Heart left ventricle (tissue), 16 donors: ENCODE measurements around the gene POU6F2. TPM values are rescaled to one million over a fixed set of nuclear protein-coding genes. Genes with fewer than 3 reads are reported as not detected.

ENCODE experiments used
- ATAC-seq, 4 donors: fragments of 200-7000 bp; cut with Tn5 transposase; one replicate each; pipeline ENCODE4 v1.9.1; 2020 to 2022; ENCODE audit warnings: moderate library complexity in 4 of 4, mild to moderate bottlenecking in 3 of 4, moderate number of reproducible peaks in 1 of 4
- DNase-seq, 5 donors: peaks; one replicate each; pipeline ENCODE4 v3.0.0-alpha.2; 2020
- H3K27ac ChIP-seq, 12 donors: fragments of 200-600 bp; sonication (generic) in 4 of 12; one replicate each; pipeline versions ENCODE4 v1.5.0 to v1.8.0; 2016 to 2022; ENCODE audit warnings: mild to moderate bottlenecking in 2 of 12
- H3K27me3 ChIP-seq, 9 donors: fragments of 200-600 bp; sonication (generic) in 2 of 9; one replicate each; pipeline versions ENCODE4 v1.5.1 to v1.8.0; 2016 to 2022; ENCODE audit warnings: mild to moderate bottlenecking in 3 of 9
- H3K36me3 ChIP-seq, 9 donors: fragments of 200-600 bp; sonication (generic) in 2 of 9; one replicate each; pipeline versions ENCODE4 v1.5.0 to v1.8.0; 2018 to 2022; ENCODE audit warnings: mild to moderate bottlenecking in 2 of 9
- H3K4me1 ChIP-seq, 12 donors: fragments of 200-600 bp; sonication (generic) in 4 of 12; one replicate each; pipeline versions ENCODE4 v1.5.0 to v1.8.0; 2016 to 2022; ENCODE audit warnings: mild to moderate bottlenecking in 3 of 12
- H3K4me3 ChIP-seq, 12 donors: fragments of 200-600 bp; sonication (generic) in 4 of 12; one replicate each; pipeline versions ENCODE4 v1.5.0 to v1.8.0; 2017 to 2022; ENCODE audit warnings: mild to moderate bottlenecking in 9 of 12, moderate library complexity in 4 of 12
- H3K9me3 ChIP-seq, 12 donors: fragments of 200-600 bp; sonication (generic) in 4 of 12; one replicate each; pipeline versions ENCODE4 v1.5.0 to v1.8.0; 2016 to 2022; ENCODE audit warnings: mild to moderate bottlenecking in 1 of 12
- POLR2A ChIP-seq, 2 donors: fragments of 450-650 bp; IDR thresholded peaks; one replicate each; pipeline ENCODE4 v1.6.1; 2017; ENCODE audit warnings: antibody characterized with exemption in 2 of 2, mild to moderate bottlenecking in 2 of 2, moderate library complexity in 2 of 2
- WGBS, 4 donors: extraction: QIAGEN DNeasy Blood & Tissue Kit in 2 of 4; methylation state at CpG; one replicate each; pipeline versions ENCODE4 v1.1.5 to v1.1.7; 2013 to 2018; 5-methylcytosine and 5-hydroxymethylcytosine counted together
- intact Hi-C, 10 donors: fragments of 100-400 bp; cut with DNase I; formaldehyde crosslinking; loops; one replicate each; pipeline versions ENCODE4 v1.11.1 to v1.14.2; 2022
- polyA plus RNA-seq, 2 donors: library from polyadenylated mRNA; stranded (reverse); fragments of 200-250 nt; gene quantifications; one replicate each; pipeline ENCODE4 v1.2.3, GENCODE V29; 2013
- total RNA-seq, 9 donors: library from RNA; depleted of rRNA in 2 of 9; stranded (reverse); fragments of >200 nt in 2 of 9; fragmentation: NEBNext Ultra II Directional in 3 of 9; extraction: Animal tissue kit (Norgen Biotek cat#: 25700) in 3 of 9; gene quantifications; one replicate each; pipeline versions ENCODE4 v1.1.0 to v1.2.4, GENCODE V29; 2016 to 2023
- TF ChIP-seq, protein P1 (sequence below), 12 donors: fragments of 200-600 bp; sonication (generic) in 4 of 12; IDR thresholded peaks; one replicate each; pipeline versions ENCODE4 v1.5.0 to v1.8.0; 2018 to 2022; ENCODE audit warnings: antibody characterized with exemption in 12 of 12, mild to moderate bottlenecking in 5 of 12
- donor health status: ischemic (EF 13 %, LVEDD 7.1; RV severe dilation, severe dysfunction).
- donor health status: healthy with polysubstance abuse.
- donor health status: DM: no; HTN: yes; CAD: no.
- donor health status: DM: no; HTN: no; CAD: no.
- donor health status: ischemic (EF 25% LVEDD 6.9; RV normal size, moderate dysfunction).
- donor health status: ischemic (EF 25% LVEDD 5.7; RV mildly dilated, moderate dysfunction).
- donor health status: healthy.
- donor health status: DM: yes; HTN: yes; CAD: no.
- donor health status: ischemic (EF 35%, LVEDD 5.7; RV mildly dilated, moderate dysfunction).
- donor health status: nonischemic (EF 11% LVEDD 7.7; RV severe dilation, severe dysfunction).
- donor health status: DM: yes; HTN: yes; CAD: no.
- donor health status: PGD.
- donor health status: ischemic (EF 29% LVEDD 5.4; RV normal size, mild dysfunction).
- donor health status: nonischemic (EF 23%, LVEDD 6.1; RV moderate dilation, normal function).

The POU6F2 gene
- total and polyA plus RNA-seq, 11 donors: 0.03 to 1.2 (median 0.38) TPM; not detected in 2

DNA sequence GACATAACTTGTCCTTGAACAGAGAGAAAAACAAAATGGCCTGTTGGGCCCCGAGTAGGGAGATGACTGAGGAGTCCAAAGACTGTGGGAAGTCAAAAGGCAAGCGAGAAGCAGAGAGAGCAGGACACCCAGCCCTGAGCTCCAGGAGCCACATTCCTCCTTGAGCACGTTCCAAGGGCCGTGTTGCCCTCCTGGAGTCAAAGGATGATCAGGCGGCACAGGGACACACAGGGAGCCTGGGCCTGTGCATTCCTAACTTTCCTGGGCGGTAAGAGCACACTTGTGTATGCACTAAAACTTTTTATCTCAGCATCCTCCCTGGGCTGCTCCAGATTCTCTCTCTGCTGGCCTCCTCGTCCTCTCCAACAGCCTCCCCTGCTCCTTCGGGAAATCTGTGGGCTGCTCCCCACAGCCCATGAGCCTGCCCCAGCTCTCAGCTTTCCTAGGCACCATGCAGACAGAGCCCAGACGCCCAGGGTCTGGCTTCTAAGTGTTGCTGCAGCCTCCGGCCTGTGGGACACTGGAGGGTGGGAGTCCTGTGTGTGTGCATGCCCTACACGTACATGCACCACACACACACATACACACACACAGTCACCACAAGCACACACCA is 281.8 kb downstream of the POU6F2 start:
- intact Hi-C loops: no loop called here
- no peak overlapping the region for H3K4me3 ChIP-seq
- H3K36me3 ChIP-seq: no peaks in the 10 kb centered on the region
- H3K27ac ChIP-seq: no peak overlapping the region
- no peaks in the 10 kb centered on the region for H3K9me3 ChIP-seq
- H3K27me3 ChIP-seq: no peaks in the 10 kb centered on the region
- TF ChIP-seq, protein P1, sequence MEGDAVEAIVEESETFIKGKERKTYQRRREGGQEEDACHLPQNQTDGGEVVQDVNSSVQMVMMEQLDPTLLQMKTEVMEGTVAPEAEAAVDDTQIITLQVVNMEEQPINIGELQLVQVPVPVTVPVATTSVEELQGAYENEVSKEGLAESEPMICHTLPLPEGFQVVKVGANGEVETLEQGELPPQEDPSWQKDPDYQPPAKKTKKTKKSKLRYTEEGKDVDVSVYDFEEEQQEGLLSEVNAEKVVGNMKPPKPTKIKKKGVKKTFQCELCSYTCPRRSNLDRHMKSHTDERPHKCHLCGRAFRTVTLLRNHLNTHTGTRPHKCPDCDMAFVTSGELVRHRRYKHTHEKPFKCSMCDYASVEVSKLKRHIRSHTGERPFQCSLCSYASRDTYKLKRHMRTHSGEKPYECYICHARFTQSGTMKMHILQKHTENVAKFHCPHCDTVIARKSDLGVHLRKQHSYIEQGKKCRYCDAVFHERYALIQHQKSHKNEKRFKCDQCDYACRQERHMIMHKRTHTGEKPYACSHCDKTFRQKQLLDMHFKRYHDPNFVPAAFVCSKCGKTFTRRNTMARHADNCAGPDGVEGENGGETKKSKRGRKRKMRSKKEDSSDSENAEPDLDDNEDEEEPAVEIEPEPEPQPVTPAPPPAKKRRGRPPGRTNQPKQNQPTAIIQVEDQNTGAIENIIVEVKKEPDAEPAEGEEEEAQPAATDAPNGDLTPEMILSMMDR (IDR thresholded peaks at IDR 0.05): no peak
- TF ChIP-seq POLR2A (IDR thresholded peaks at IDR 0.05): no peak
- DNase-seq: no peak
- 66 to 76% (median 71%) methylated on average over 10 to 11 of the region's 11 CpGs for WGBS, 4 donors
- peak in 1 of 4 donors; percentile 24 for ATAC-seq
- H3K4me1 ChIP-seq: no peaks in the 10 kb centered on the region

DNA sequence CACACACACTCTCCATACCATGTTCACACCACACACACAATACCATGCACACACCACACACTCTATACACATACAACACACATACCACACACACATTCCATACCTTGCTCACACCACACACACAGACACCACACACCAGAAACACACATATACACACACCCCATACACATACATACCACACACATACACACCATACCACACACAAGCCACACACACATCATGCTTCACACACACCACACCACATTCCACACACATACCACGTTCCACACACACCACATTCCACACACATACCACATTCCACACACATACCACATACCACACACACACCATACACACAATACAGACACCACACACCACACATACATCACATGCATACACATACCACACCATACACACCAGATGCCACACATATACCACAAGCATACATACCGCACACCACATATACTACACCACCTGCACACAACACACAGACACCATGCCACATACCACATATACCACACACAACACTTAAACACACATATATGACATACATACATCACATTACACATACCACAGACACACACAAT is 282.7 kb downstream of the POU6F2 start:
- H3K27ac ChIP-seq: no peak overlapping the region
- DNase-seq (no peak), ATAC-seq (peak in 1 of 4 donors; percentile 27)
- no peaks in the 10 kb centered on the region for H3K36me3 ChIP-seq
- intact Hi-C loops: no loop called here
- H3K27me3 ChIP-seq: no peaks in the 10 kb centered on the region
- no peaks in the 10 kb centered on the region for H3K4me1 ChIP-seq
- H3K9me3 ChIP-seq: no peaks in the 10 kb centered on the region
- H3K4me3 ChIP-seq: no peak overlapping the region
- WGBS, 4 donors: 79 to 89% (median 84%) methylated on average over 2 of the region's 2 CpGs
- no peak for TF ChIP-seq POLR2A (IDR thresholded peaks at IDR 0.05)
- TF ChIP-seq, protein P1 (IDR thresholded peaks at IDR 0.05): no peak

DNA sequence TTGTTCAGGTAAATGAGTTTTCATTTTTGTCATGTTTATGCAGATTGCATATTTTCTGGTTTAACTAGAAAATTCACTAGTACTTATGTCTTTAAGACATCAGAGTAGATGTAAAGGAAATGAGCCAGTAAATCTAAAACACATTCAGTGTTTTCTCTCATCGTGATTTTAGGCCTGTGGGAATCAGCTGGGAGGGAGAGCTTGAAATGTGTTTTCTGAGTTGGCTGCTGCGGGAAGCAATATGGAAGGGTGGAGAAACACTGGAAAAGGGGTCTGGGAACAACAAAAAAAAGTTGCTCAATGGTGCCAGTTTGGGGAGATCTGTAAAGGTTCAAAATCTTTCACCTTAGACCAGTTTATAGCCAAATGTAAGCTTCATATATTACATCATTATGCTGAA is 284.1 kb downstream of the POU6F2 start:
- H3K27me3 ChIP-seq: no peaks in the 10 kb centered on the region
- no peak overlapping the region for H3K27ac ChIP-seq
- WGBS, 4 donors: 70 to 76% (median 72%) methylated on average over 2 of the region's 2 CpGs
- DNase-seq: no peak
- H3K4me3 ChIP-seq: no peak overlapping the region
- no peak for TF ChIP-seq POLR2A (IDR thresholded peaks at IDR 0.05)
- TF ChIP-seq, protein P1 (IDR thresholded peaks at IDR 0.05): no peak
- intact Hi-C loops: no loop called here
- no peaks in the 10 kb centered on the region for H3K9me3 ChIP-seq
- no peaks in the 10 kb centered on the region for H3K36me3 ChIP-seq
- ATAC-seq: no peak
- no peaks in the 10 kb centered on the region for H3K4me1 ChIP-seq

DNA sequence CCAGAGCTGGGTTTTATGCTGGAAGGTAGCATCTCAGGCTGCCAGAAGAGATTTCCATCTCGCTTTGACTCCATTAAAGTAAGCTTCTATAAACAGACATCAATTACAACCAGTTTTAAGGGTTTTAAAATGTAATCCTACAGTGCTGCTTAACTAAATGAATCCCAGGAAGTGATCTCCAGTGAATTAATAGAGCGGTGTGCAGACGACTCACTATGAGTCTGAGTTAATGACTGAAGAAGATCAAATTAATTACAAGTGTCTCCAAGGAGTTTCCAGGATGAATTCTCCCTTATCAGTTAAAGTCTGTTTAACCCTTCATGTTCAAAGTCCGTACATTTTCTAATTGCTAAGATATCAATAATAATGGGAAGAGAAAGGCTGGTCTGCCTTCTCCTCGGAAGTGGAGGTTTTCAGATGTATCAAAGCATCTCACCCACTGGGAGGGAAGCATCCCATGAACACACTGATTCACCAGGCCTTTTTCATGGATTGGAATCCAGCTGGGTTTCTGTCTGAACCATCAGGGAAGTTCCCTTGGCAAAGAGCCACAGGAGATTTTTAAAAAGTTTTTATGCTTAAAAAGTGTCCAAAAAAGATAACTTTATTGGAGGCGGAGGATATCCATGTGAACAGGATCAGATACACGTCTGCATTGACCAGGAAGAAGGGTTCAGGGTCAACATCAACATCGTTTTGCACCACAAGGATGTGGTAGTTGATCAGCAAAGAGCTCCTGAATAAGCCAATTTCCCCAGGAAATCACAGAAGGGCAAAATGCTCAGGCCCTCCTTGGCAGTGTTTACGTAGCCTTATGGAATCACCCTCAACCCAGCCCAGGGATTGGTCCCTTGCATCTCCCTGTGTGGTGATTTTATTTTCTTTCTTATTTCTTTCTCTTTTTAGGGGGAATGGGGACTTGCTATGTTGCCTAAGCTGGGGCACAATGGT is 288.2 kb downstream of the POU6F2 start:
- Histone ChIP-seq H3K27me3 (peaks cover 0 to 14% (median 0%) of the 10 kb centered on the region in 9 donors), H3K4me3 (no peak overlapping the region), H3K9me3 (no peaks in the 10 kb centered on the region), H3K36me3 (no peaks in the 10 kb centered on the region), H3K4me1 (no peaks in the 10 kb centered on the region), H3K27ac (no peak overlapping the region)
- TF ChIP-seq POLR2A (IDR thresholded peaks at IDR 0.05): no peak
- TF ChIP-seq, protein P1 (IDR thresholded peaks at IDR 0.05): no peak
- no peak for DNase-seq
- WGBS, 4 donors: 57 to 68% (median 62%) methylated on average over 9 of the region's 9 CpGs
- no peak for ATAC-seq
- intact Hi-C loops: no loop called here
